ENCODE data around the gene MMP23B.
"Not testable (repeated sequence)": the region's sequence is repeated elsewhere in the genome, so short reads cannot be mapped to it uniquely, and the experiment has no call there.

The MMP23B gene

GRCh38 chr1:1671365-1672119 lies 39.6 kb downstream of the MMP23B start:
- no peak for DNase-seq

- no peak for DNase-seq
Measured at GRCh38 chr1:1672181-1672965, 40.4 kb downstream of the MMP23B start.

- DNase-seq, result not testable (repeated sequence)
Measured at GRCh38 chr1:1674806-1675205, 42.8 kb downstream of the MMP23B start.

- DNase-seq, result not testable (repeated sequence)
Measured at GRCh38 chr1:1675218-1675617, 43.2 kb downstream of the MMP23B start.

- not testable (repeated sequence) for DNase-seq
Measured at GRCh38 chr1:1676087-1676486, 44.1 kb downstream of the MMP23B start.

- no peak for DNase-seq
Measured at GRCh38 chr1:1677718-1678580, 46.0 kb downstream of the MMP23B start.

GRCh38 chr1:1678581-1679380 lies 46.8 kb downstream of the MMP23B start:
- DNase-seq, result peak; percentile 49

- no peak for DNase-seq
Measured at GRCh38 chr1:1680031-1680911, 48.3 kb downstream of the MMP23B start.

GRCh38 chr1:1680912-1681273 lies 48.9 kb downstream of the MMP23B start:
- DNase-seq, result no peak

- DNase-seq, result no peak
Measured at GRCh38 chr1:1683104-1683905, 51.3 kb downstream of the MMP23B start.
